ENCODE data around the gene NTRK2.

GRCh38 chr9:84691634-84692033 is 22.1 kb downstream of the NTRK2 start:
- TF ChIP-seq POLR2A (IDR thresholded peaks at IDR 0.05; ENCODE audit: low read depth, low read length) (no peak), SPI1 (IDR thresholded peaks at IDR 0.05; ENCODE audit: low read depth, low read length) (no peak), TAF1 (IDR thresholded peaks at IDR 0.05; ENCODE audit: low read depth, low read length) (no peak)

All from GM12891 (cell line).